Epidermal melanocyte (primary cell): Measurements from ENCODE around the gene RAB28.

ENCODE experiments used
- DNase-seq: peaks from one replicate; pipeline ENCODE4 v3.0.0; 2011; ENCODE audit warnings: low spot score; ENCODE audit not compliant: insufficient read length

Gene RAB28

DNA sequence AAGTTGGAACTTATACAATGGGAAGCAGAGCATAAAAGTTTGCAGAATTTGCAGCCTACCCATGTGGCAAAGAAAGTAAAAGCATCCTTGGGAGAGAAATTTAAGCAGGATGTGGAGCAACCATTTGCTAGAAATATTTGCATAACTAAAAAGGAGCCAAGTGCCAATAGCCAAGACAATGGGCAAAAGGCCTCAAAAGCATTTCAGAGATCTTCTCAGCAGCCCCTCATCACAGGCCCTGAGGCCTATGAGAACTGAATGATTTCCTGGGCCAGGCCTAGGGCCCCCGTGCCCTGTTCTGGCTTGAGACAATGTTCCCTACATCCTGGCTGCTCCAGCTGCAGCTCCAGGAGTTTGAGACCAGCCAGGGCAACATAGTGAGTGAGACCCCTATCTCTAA is 25.3 kb upstream of the RAB28 start:
- no peak for DNase-seq

DNA sequence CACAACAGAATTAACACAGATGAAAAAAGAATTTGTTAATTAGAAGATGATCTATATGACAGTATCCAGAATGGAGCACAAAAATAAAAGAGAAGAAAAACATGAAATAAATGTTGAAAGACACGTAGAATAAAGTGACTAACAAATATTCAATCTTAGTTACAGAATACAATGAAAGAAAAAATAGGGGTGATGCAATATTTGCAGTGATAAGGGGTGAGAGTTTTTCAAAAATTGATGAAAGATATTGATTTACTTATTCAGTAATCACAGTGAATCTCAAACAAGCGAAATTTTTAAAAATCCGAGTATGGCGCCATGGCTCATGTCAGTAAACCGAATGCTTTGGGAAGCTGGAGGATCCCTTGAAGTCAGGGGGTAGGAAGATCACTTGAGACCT is 20.2 kb upstream of the RAB28 start:
- DNase-seq = no peak

DNA sequence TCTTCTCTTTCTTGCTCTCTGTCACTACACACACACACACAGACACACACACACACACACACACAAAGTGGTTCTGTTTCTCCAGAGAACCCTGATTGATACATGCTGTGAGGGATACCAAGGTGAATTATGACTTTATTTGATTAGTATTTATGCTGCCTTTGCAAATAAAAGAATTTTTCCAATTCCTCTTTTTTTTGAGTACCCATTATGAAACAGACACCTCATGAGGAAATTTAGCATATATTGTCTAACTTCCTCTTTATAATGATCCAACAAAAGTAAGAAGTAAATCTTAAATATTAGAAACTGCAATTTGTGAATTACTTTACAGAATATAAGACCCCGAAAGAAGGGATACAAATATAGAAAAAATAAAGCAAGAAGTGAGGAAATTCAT is 14.3 kb upstream of the RAB28 start:
- no peak for DNase-seq

DNA sequence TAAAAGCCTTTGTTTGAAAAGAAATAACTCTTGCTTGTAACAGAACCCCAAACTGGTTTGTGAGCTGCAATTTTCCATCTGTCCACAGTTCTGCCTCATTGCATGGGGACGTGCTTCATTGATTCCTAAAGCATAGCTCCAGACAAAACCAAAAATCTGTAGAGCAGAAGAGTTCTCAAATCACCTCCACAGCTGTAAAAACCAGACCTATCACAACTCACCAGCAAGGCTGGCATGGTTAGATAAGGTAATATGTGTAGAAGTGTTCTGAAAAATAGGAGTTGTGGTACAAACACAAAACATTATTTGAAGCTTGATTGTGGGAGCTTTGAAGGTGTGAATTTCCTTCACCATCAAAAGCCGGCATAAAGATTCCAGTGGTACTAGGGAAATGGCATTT is 12.5 kb upstream of the RAB28 start:
- DNase-seq = no peak

DNA sequence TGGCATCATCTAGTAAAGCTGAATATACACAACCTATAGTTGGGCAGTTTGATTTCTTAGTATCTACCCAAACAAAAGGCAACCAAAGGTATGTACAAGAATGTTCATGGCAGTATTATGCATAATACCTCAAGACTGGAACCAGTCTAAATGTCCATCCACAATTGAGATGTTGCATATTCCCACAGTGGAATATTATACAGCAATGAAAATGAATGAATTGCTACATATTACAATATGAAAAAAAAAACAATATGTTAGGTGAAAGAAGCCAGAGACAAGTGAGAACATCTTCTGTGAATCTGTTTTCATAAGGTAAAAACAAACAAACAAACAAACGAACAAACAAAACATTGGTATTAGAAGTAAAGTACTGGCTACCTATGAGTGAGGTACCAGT is 11.6 kb upstream of the RAB28 start:
- no peak for DNase-seq

DNA sequence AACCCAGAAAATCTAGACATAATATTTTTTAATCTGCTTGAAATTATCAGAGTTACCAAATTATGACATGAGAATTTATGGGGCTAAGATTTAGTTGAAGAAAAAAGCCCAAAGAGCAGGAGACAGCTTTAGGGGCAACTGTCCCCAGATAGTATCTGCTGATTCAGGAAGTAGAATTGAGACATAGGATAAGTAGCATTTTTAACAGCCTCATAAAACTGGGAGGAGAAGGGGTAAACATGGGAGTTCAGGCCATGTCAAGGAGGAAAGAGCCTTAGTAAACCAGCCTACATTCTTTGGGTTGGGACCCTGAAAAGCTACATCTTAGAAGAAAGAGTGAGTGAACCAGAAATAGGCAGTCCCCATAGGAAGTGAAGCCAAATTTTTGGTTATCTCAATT is 9.7 kb upstream of the RAB28 start:
- DNase-seq = no peak

DNA sequence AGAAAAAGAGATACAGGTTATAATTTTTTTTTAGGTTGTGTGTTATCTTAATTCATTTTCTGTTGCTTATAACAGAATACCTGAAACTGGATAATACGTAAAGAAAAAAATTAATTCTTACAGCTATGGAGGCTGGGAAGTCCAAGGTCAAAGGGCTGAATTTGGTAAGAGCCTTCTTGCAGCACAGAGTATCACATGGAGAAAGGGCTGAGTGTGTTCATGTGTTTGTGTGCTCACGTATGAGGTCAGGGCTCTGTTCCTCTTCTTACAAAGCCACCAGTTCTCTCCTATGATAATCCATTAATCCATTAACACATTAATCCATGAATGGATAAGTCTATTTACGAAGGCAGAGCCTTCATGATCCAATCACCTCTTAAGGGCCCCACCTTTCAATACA is 8.6 kb upstream of the RAB28 start:
- DNase-seq = no peak

DNA sequence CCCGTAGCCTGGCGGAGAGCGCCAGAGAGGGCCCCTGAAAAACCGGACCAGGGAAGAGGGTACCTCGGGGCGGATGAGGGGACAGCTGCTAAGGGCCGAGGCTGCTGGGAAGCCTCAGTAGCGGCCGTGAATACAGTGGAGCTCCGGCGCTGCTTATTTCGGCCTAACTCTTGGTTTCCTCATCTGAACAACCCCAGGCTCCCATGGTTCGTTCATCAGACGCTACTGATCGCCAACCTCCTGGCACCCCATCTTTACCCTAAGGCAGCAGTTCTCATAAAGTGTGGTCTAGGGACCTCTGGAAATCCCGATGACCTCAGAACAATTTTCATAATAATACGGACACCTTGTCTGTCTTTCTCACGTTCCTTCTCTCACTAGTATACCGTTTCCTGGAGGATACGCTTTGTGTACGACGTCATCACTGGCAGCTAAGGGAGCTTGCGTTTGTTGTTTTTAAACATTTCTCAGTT is 645 bp upstream of the RAB28 start:
- DNase-seq = no peak

DNA sequence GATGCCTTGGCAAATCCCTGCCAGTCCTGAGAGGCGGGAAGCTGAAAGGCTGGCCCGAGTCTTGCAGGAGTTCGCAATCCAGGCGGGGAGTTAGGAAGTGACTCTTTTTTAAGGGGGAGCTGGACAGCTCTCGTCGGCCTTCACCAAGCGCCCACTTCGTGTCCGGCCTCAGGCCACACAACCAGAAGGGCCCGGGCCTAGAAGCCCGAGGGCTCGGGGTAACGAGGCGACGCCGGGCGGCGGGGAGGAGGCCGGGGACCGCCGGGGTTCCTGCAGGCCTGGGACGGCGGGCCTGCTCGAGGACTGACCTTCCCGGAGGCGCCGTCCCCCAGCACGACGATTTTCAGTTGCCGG is 395 bp downstream of the RAB28 start:
- DNase-seq = no peak

DNA sequence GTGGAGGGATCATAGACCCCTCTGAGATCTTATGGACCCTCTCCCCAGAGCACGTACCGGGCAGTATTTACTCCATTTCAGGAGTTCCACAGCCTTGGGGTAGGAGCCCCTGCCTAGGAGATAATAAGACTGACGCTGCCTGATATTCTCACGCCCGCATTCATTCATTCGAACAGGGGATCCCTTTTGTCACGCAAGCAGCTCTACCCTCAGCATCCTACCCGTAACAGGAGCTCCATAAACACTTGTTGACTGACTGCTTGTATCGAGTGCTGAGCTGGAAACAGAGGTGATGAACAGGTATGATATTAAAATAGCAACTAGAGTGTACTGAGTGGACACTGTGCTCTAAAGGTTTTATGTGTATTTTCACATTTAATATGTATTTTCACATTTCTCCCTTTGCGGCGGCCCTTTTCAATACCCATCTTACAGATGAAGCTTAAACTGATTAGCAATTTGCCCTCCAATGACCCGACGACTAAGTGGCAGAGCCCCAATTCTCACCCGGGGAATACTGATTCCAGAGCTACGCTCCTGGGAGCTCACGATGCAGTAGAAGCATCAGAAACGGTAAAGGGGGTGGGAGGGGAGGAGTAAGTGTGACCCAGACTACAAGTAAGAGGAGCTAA is 888 bp downstream of the RAB28 start:
- no peak for DNase-seq

DNA sequence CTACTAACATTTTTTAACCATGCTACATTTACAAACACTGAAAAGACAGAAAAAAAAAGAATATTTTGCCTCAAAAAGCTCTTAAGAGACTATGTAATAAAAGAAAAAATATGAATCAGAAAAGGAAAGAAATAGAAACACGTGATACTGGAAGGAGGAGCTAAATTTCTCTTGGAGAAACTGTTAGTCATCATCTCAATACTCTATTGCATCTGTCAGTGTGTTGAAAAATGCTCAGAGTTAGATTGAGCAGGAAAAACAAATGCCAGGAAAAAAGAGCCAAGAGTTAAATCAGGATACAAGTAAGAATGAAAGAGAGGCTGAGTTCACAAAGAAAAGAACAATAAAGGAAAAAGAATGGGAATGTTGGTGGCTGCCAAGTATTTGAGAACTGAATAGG is 2.6 kb downstream of the RAB28 start:
- DNase-seq = no peak

DNA sequence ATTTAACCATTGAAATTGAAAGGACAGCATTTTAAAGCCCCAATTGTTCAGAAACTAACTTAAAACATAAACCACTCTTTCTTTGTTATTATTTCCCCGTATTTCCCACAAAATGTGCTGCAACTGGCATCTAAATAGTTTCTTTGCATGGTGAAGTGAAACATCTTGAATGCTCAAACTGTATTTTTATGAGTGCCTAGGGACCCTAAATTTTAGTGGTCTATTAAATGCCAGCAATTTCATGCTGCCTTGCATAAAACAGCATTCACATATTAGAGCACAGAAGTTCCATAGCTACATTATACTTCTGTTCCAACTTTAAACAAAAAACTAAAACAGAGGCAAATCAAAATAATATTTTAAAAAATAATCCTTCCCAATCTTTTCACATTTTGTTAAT is 5.4 kb downstream of the RAB28 start:
- DNase-seq = no peak

DNA sequence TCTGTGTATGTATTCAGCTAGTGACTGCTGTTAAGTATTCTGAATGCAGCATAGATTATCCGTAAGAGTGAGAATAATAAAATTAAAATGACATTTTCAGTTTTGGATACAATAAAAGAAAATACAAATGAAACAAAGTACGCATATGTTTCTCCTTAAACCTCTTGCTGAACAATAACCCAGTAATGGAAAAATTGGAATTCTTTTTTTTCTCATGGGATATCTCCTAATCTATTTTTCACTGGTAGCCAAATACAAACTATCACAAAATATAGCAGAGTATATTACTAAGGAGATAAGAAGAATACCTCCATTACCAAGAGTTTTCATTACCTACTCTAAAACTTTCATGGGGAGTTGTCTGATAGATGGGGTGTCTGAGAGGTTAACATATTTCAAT is 6.0 kb downstream of the RAB28 start:
- no peak for DNase-seq

DNA sequence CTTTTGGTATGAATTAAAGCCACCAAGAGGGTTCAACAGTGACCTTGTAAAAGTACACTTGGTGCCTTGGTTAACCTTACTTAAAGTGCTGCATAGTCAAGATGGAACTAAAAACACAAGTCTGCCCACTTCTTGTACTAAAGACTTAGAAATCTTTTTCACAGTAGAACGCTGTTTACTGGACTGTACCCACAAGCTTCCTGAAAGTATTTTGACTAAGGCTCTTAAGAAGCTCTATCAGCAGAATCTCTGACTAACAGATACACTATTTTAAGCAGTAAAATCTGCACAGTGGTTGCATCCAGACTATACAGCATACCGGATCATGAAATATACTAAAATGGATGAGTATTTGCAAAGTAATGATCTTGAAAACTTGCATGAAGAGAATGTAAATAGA is 7.2 kb downstream of the RAB28 start:
- DNase-seq = no peak

DNA sequence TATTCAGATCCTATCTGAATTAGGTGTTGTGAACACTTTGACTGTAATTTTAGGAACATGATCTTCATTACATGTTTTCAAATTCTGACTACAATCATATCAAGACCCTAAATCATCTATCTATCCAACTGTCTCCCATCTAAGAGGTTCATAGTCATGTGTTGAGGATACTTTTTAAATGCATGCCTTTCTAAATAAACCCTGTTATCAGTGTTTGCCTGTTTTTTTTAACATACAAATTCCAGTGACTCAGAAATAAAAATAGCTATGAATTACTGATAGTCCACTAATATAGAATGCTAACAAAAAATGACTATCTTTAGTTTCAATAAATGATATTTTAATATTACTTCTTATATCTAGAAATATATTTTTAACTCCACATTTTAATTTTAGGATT is 8.0 kb downstream of the RAB28 start:
- DNase-seq = no peak

DNA sequence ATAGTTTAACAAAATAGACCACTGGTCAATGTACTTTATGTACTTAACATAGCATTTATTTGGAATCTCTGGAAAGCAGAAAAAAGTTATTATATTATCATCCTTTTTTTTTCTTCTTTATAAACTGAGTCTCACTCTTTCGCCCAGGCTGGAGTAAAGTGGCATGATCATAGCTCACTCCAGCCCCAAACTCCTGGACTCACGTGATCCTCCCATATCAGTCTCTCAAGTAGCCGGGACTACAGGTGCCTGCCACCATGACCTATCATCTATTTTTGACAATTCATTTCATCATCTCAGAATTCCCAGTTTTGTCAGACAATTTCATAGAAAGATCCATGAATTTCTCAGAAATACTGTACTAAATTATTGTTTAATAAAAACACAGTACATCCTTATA is 12.7 kb downstream of the RAB28 start:
- DNase-seq = no peak

DNA sequence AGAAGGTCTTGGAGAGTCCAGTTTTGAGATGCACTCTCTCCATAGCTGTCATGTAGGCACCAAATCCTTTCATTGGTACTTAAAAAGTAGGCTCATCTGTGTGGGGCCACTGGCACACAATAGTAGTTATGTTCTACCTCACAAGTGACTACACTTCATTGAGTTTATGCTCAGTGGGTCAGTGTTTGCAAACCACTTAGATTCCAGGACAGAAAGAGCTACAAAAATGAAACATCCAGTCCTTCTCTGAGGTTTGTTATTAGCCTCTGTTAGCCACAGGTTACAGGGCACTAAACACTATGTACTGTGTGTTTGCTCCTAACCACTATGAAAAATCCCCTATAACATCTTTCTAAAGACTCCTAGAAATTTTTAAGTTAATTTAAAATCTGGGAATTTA is 13.8 kb downstream of the RAB28 start:
- DNase-seq = no peak

DNA sequence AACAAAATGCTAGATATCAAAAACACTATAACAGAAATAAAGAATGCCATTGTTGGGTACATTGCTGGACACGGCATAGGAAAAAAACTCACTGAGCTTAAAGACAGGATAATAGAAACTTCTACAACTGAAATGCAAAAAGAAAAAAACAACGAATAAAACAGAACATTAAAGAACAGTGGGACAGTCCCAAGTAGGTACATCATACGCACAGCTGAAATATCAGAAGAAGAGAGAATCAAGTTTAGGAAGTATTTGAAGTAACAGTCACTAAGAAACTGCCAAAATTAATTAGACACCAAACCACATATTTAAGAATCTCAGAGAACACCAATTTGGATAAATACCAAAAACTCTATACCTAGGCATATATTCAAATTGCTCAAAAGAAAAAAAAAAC is 19.2 kb downstream of the RAB28 start:
- no peak for DNase-seq

DNA sequence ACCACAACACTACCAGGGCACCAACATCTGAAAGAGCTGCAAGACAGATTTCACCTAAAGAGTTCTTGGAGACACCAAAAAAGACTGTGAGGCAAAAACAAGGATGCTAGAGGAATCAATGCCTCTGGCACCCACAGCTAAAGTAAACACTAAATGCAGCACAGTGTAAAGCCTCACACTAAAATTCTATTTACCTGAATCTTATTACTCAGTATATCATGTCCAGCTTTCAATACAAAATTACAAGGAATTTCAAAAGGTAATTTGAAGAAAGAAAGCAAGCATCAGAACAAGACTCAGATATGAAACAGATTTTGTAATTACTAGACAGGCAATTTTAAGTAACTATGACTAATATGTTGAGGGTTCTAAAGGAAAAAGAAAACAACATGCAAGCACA is 19.6 kb downstream of the RAB28 start:
- no peak for DNase-seq

DNA sequence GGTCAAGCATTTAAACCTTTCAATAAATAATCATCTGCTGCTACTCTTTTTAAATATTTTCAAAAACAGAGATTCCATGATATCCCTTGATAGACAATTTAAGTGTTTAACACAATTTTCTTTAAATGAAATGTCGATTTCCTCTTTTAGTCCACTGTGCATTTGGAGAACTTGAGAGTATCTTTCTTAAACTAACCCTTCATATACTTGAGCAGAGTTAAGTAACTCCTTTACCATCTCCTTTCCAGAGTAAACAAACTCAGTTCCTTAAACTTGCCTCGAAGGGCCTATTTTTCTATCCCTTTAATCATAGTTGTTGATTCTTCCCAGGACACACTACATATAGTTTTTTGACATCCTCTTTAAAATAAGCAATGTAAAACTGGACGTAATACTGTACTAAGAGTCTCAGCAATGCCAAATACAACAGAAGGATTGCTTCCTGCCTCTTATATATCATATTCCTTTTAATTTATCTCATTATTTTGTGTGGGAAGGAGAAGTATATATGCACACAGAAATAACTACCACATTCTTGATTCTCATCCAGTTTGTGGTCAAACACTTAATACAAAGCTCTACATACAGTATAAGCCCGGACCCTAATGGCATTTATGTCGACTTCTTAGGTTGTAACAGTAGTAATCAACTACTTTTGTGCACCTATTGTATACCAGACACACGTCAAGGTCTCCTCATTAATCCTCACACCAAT is 22.8 kb downstream of the RAB28 start:
- DNase-seq = no peak

DNA sequence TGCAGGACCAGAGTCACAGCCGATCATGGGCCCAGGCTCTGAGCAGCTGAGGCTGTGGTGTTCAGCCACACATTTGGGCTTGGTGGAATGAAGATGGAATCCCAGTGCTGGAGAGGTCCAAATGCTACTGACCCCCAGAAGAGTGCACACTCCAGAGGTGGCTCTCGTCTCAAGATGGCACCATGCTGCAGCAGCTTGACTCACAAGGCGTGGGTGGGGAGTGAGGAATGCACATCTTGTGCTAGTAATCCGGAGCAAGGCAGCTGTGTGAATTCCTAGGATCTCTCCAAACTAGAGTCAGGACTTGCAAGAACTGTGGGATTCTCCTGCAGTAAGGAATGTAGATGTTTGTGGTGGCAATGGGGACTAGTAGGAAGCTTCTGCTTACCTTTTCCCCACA is 28.7 kb downstream of the RAB28 start:
- no peak for DNase-seq

DNA sequence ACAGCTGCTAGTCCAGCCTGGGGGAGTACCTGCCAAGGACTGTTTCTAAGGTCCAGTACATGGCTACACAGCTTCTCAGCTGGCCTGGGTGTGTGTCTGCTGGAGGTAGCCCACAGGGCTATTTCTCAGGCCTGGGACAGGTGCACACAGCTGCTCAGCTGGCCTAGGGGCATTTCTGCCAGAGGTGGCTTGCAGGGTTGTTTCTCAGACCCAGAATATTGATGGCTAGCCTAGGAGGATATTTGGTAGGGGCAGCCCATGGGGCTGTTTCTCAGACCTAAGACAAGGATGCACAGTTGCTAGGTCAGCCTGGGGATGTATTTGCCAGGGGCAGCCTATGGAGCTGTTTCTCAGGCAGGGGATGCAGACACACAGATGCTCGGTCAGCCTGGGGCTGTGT is 29.4 kb downstream of the RAB28 start:
- DNase-seq = no peak

DNA sequence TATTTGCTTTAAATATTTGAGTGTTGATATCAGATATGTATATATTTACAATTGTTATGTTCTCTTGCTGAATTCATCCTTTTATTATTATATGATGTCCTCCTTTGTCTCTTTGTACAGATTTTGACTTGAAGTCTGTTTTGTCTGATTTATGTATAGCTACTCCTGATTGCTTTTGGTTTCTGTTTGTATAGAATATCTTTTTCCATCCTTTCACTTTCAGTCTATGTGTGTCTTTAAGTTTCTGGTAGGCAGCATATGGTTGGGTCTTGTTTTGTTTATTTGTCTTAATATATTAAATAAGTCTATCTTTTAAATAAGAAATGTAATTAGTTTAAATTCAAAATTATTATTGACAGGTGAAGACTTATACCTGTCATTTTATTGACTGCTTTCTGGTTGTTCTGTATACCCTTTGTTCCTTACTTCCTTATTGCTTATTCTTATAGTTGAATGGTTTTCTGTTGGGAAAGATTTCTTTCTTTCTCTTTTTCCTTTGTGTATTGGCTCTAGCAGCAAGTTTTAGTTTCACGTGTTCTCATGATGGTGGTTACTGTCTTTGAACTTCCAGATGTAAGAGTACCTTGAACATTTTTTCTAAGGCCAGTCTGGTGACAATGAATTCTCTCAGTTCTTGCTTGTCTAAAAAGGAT is 31.1 kb downstream of the RAB28 start:
- no peak for DNase-seq
